CD4-positive, CD25-positive, alpha-beta regulatory T cell (primary cell): ENCODE data around the gene CATSPER3. TPM values are rescaled to one million over a fixed set of nuclear protein-coding genes. Genes with fewer than 3 reads are reported as not detected.

ENCODE experiments used
- ATAC-seq, 2 donors: fragments of 150-1000 bp; cut with Tn5 transposase; one replicate each; pipeline ENCODE4 v1.10.0; 2021; ENCODE audit warnings: low read depth in 2 of 2, moderate number of reproducible peaks in 2 of 2, moderate library complexity in 1 of 2
- DNase-seq, 3 donors: peaks; one replicate each; pipeline versions ENCODE4 v3.0.0 to v3.0.0-alpha.2; 2012 to 2022; ENCODE audit warnings: mixed read lengths in 1 of 3
- H3K27ac ChIP-seq: one replicate; pipeline ENCODE4 v1.7.0; 2013; ENCODE audit warnings: mild to moderate bottlenecking, low read length; ENCODE audit not compliant: insufficient read depth, poor library complexity, severe bottlenecking
- H3K27me3 ChIP-seq: one replicate; pipeline ENCODE4 v1.7.0; 2013; ENCODE audit warnings: low read length; ENCODE audit not compliant: control insufficient read depth, insufficient read depth
- H3K36me3 ChIP-seq: one replicate; pipeline ENCODE4 v1.7.0; 2013; ENCODE audit warnings: mild to moderate bottlenecking, low read length, moderate library complexity; ENCODE audit not compliant: control insufficient read depth, insufficient read depth
- H3K4me1 ChIP-seq: 2 replicates; pipeline ENCODE4 v1.7.0; 2013; ENCODE audit warnings: mild to moderate bottlenecking, low read length; ENCODE audit not compliant: insufficient read depth, control insufficient read depth, poor library complexity, severe bottlenecking
- H3K4me3 ChIP-seq: one replicate; pipeline ENCODE4 v1.7.0; 2013; ENCODE audit warnings: low read depth, mild to moderate bottlenecking, low read length, moderate library complexity
- H3K9me3 ChIP-seq, 2 experiments: 1 replicate in 1 of 2; 2 replicates in 1 of 2; pipeline ENCODE4 v1.7.0; 2013; ENCODE audit warnings: low read length in 2 of 2, mild to moderate bottlenecking in 1 of 2, moderate library complexity in 1 of 2; ENCODE audit not compliant: control insufficient read depth in 2 of 2
- H3K27ac Mint-ChIP-seq, 3 donors: one replicate each; pipeline ENCODE4 v1.8.0; 2020 to 2022; ENCODE audit warnings: mild to moderate bottlenecking in 3 of 3, mixed read lengths in 3 of 3, moderate library complexity in 2 of 3
- H3K27me3 Mint-ChIP-seq: one replicate; pipeline ENCODE4 v1.8.0; 2022; ENCODE audit warnings: mild to moderate bottlenecking, mixed read lengths
- H3K36me3 Mint-ChIP-seq: one replicate; pipeline ENCODE4 v1.8.0; 2020; ENCODE audit warnings: mixed read lengths
- H3K4me1 Mint-ChIP-seq, 4 donors: one replicate each; pipeline ENCODE4 v1.8.0; 2020 to 2022; ENCODE audit warnings: mixed read lengths in 4 of 4, mild to moderate bottlenecking in 1 of 4
- H3K4me3 Mint-ChIP-seq, 4 donors: one replicate each; pipeline ENCODE4 v1.8.0; 2020 to 2022; ENCODE audit warnings: mild to moderate bottlenecking in 4 of 4, mixed read lengths in 4 of 4, moderate library complexity in 3 of 4
- H3K9me3 Mint-ChIP-seq, 7 donors: one replicate each; pipeline ENCODE4 v1.8.0; 2020 to 2022; ENCODE audit warnings: mixed read lengths in 7 of 7, mild to moderate bottlenecking in 3 of 7, moderate library complexity in 2 of 7
- polyA plus RNA-seq, 4 donors: library from polyadenylated mRNA; unstranded; fragments of 300-500 nt; fragmentation: Illumina TruSeq; gene quantifications; one replicate each; pipeline ENCODE4 v1.2.3, GENCODE V29; 2021
- total RNA-seq: library from RNA; stranded (reverse); gene quantifications from one replicate; pipeline ENCODE4 v1.2.3, GENCODE V29; 2022

The CATSPER3 gene
- total and polyA plus RNA-seq, 5 donors from 2014 or later, result 0.34 to 1.3 (median 0.37) TPM

DNA sequence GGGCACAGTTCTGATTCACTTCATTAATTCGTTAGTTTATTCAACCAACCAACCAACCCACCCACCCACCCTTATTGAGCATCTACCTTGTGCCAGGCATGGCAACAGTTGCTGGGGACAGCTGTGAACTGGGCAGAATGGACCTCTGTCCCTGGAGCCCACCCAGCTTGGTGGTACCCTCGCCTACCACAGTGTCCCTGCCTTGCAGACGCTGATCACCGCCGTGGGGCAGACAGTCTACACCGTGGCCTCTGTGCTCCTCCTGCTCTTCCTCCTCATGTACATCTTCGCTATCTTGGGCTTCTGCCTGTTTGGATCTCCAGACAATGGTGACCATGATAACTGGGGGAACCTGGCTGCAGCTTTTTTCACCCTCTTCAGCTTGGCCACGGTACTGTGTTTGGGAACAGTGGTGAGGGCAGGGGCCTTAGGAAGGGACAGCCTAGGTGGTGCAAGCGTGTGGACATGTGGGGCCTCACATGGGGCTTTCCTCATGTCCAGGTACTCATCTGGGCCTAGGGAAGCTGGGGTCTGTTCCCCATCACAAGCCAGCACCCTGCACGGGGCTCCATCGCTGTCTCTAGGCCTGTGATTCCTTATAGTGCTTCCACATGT, 40.1 kb downstream of the CATSPER3 start:
- H3K9me3 ChIP-seq, result no peaks in the 10 kb centered on the region
- no peaks in the 10 kb centered on the region for H3K36me3 ChIP-seq
- Mint-ChIP-seq H3K4me3 (no peak overlapping the region), H3K27me3 (no peaks in the 10 kb centered on the region), H3K27ac (no peak overlapping the region), H3K36me3 (peaks cover 12% of the 10 kb centered on the region), H3K9me3 (no peaks in the 10 kb centered on the region), H3K4me1 (no peaks in the 10 kb centered on the region)
- no peak for DNase-seq
- no peak overlapping the region for H3K4me3 ChIP-seq
- no peak for ATAC-seq
- no peaks in the 10 kb centered on the region for H3K27me3 ChIP-seq
- H3K4me1 ChIP-seq, result no peaks in the 10 kb centered on the region
- no peak overlapping the region for H3K27ac ChIP-seq

DNA sequence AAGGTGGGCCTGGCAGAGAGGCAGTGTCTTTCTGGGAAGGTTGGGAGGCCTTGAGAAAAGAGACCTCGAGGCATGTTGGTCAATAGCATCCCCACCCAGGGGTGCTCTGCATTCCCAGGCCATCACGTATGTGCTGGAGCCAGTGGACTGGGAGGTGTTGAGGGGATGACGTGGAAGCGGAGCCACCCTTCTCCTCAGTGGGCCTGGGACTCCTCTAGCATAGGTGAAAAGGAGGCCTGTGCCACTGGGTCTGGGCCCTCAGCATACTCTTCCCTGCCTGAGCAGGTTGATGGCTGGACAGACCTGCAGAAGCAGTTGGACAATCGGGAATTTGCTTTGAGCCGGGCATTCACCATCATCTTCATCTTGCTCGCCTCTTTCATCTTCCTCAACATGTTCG, 40.8 kb downstream of the CATSPER3 start:
- Histone ChIP-seq H3K9me3 (no peaks in the 10 kb centered on the region), H3K27ac (no peak overlapping the region), H3K4me3 (no peak overlapping the region), H3K4me1 (no peaks in the 10 kb centered on the region), H3K36me3 (no peaks in the 10 kb centered on the region), H3K27me3 (no peaks in the 10 kb centered on the region)
- Mint-ChIP-seq H3K4me1 (no peaks in the 10 kb centered on the region), H3K27me3 (no peaks in the 10 kb centered on the region), H3K4me3 (no peak overlapping the region), H3K36me3 (peaks cover 12% of the 10 kb centered on the region), H3K27ac (no peak overlapping the region), H3K9me3 (peaks cover 0 to 2% (median 0%) of the 10 kb centered on the region in 7 donors)
- ATAC-seq, result no peak
- DNase-seq, result no peak

DNA sequence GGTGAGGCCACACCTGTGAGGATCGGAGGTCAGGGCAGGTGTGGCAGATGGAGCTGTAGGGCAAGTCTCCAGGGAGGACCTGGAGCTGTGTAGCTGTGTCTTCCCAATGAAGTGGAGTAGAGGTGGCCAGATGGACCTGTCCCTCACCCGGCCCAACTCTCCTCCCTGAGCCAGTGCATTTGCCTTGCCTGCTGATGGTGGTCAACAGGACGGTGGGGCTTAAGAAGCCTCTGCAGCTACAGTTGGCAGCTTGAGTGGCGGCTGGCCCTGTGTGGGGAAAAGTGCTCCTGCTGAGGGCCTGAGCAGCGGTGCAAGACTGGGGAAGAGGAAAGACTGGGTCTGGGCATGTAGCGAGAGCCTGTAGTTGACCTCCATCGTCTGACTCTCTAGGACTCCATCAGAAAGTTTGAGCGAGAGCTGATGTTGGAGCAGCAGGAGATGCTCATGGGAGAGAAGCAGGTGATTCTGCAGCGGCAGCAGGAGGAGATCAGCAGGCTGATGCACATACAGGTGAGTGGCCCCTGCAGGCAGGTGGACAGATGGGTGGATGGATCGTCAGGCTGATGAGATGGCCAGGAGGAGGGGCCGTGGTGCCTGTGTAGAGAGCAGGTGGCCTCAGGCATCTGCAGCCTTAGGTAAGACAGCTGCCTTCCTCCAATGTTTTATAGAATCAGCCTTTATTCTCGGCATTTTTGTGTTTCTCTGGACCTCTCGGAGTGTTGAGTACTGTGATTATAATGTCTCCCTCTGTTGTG, 41.5 kb downstream of the CATSPER3 start:
- no peaks in the 10 kb centered on the region for H3K4me1 ChIP-seq
- Mint-ChIP-seq H3K27ac (no peak overlapping the region), H3K36me3 (peaks cover 11% of the 10 kb centered on the region), H3K4me3 (no peak overlapping the region), H3K27me3 (no peaks in the 10 kb centered on the region), H3K9me3 (peaks cover 0 to 2% (median 0%) of the 10 kb centered on the region in 7 donors), H3K4me1 (no peaks in the 10 kb centered on the region)
- DNase-seq (no peak), ATAC-seq (no peak)
- H3K36me3 ChIP-seq, result no peaks in the 10 kb centered on the region
- H3K4me3 ChIP-seq, result no peak overlapping the region
- H3K27me3 ChIP-seq, result no peaks in the 10 kb centered on the region
- no peaks in the 10 kb centered on the region for H3K9me3 ChIP-seq
- H3K27ac ChIP-seq, result no peak overlapping the region

DNA sequence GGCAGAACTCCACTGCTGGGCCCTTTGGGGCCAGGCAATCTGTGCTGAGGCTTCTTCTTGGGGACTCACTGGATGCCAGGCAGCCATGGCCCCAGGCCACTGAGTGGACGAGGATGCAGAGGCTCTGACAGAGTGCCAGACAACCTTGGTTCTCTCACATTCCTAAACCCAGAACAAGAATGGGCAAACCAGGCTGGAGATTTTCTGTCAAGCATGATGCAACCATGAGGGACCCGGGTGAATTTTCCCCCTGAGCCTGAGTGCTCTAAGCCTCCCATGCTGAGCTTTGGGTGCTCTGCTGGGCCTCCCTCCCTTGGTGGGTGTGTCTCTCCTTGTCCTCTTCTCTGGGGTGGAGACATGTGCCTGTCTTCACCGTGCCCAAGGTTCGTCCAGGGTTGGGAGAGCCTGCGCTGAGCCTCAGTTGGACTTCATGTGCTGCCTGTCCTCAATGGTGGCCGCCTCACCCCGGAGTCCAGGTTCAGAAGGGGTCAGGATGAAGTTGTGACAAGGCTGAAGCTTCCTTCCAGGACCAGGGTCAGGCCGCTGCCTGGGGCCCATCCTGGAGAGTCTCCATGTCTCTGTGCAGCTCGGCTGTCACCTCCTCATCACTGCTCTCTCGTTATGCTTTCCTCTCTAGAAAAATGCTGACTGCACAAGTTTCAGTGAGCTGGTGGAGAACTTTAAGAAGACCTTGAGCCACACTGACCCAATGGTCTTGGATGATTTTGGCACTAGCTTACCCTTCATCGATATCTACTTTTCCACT, 42.2 kb downstream of the CATSPER3 start:
- H3K27me3 ChIP-seq, result no peaks in the 10 kb centered on the region
- no peak for DNase-seq
- no peak overlapping the region for H3K27ac ChIP-seq
- no peaks in the 10 kb centered on the region for H3K36me3 ChIP-seq
- no peak overlapping the region for H3K4me3 Mint-ChIP-seq
- H3K36me3 Mint-ChIP-seq, result peaks cover 4% of the 10 kb centered on the region
- no peaks in the 10 kb centered on the region for H3K4me1 Mint-ChIP-seq
- no peak overlapping the region for H3K27ac Mint-ChIP-seq
- H3K9me3 Mint-ChIP-seq, result peaks cover 0 to 2% (median 0%) of the 10 kb centered on the region in 7 donors
- no peak for ATAC-seq
- H3K9me3 ChIP-seq, result no peaks in the 10 kb centered on the region
- no peaks in the 10 kb centered on the region for H3K4me1 ChIP-seq
- H3K4me3 ChIP-seq, result no peak overlapping the region
- no peaks in the 10 kb centered on the region for H3K27me3 Mint-ChIP-seq

GRCh38 chr5:135010502-135011354, 43.0 kb downstream of the CATSPER3 start:
- DNase-seq, result no peak
- Histone ChIP-seq H3K4me3 (no peak overlapping the region), H3K27ac (no peak overlapping the region), H3K4me1 (no peaks in the 10 kb centered on the region), H3K9me3 (no peaks in the 10 kb centered on the region), H3K27me3 (no peaks in the 10 kb centered on the region), H3K36me3 (no peaks in the 10 kb centered on the region)
- H3K27ac Mint-ChIP-seq, result no peak overlapping the region
- peaks cover 4% of the 10 kb centered on the region for H3K36me3 Mint-ChIP-seq
- no peaks in the 10 kb centered on the region for H3K27me3 Mint-ChIP-seq
- ATAC-seq, result no peak
- H3K4me1 Mint-ChIP-seq, result no peaks in the 10 kb centered on the region
- peaks cover 0 to 2% (median 0%) of the 10 kb centered on the region in 7 donors for H3K9me3 Mint-ChIP-seq
- H3K4me3 Mint-ChIP-seq, result no peak overlapping the region

DNA sequence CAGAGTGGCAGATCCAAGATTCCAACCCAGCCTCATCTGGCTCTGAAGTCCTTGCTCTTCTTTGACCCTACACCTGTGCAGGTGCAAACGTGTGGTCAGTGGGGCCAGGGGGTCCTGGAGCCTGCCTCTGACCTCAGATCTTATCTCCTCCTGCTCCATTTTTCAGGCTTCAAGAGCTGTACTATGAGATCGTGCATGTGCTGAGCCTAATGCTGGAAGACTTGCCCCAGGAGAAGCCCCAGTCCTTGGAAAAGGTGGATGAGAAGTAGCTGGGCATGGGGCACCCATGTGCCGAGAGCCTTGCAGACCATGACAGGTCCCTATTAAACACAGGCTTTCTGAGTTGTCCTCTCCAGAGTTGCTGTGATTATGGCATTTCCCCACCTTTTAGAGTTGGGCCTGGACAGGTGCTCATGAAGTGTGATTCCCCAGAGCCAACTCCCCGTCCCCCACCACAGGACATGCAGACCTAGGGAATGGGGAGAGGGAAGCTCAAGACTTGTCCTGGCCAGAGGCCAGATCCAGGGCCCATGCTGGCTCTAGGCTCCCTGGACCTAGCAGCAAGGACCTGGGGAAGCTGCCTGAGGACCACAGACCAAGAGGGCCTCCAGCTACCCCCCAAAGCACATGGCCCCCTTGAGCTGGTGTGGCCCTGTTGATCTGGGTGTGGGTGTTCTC, 43.8 kb downstream of the CATSPER3 start:
- Histone ChIP-seq H3K4me1 (no peaks in the 10 kb centered on the region), H3K27me3 (no peaks in the 10 kb centered on the region), H3K4me3 (no peak overlapping the region), H3K27ac (no peak overlapping the region), H3K9me3 (no peaks in the 10 kb centered on the region), H3K36me3 (no peaks in the 10 kb centered on the region)
- no peak overlapping the region for H3K27ac Mint-ChIP-seq
- peaks cover 4% of the 10 kb centered on the region for H3K36me3 Mint-ChIP-seq
- DNase-seq (no peak), ATAC-seq (no peak)
- no peak overlapping the region for H3K4me3 Mint-ChIP-seq
- peaks cover 0 to 2% (median 0%) of the 10 kb centered on the region in 7 donors for H3K9me3 Mint-ChIP-seq
- no peaks in the 10 kb centered on the region for H3K27me3 Mint-ChIP-seq
- no peaks in the 10 kb centered on the region for H3K4me1 Mint-ChIP-seq

DNA sequence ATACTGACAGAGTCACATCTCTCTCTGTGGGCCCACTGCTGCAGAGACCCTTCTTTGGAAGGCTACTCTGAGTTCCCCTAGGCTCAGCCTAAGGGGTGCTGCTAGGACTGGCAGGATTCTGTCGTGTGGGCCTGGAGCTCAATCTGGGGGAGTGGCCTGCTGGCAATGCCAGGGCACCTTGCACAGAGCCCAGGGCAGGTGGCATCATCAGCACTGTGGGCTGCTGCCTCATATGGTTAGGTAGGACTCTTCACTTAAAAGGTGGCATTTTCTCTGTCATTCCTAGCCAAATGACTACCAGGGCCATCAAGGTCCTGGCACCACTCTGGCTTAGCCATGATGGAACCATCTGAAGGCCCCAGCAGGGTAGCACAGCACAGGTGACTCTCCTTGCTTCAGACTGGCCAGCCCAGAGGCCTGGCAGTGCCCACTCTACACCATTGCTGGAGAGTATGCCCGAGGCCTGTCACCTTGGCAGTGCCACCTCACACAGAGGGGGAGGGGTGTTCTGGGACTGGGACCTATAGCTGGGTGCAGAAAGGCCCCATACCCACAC, 44.4 kb downstream of the CATSPER3 start:
- H3K27ac ChIP-seq, result no peak overlapping the region
- no peaks in the 10 kb centered on the region for H3K9me3 ChIP-seq
- Mint-ChIP-seq H3K4me3 (no peak overlapping the region), H3K36me3 (peaks cover 1% of the 10 kb centered on the region), H3K27ac (no peak overlapping the region), H3K9me3 (peaks cover 0 to 2% (median 0%) of the 10 kb centered on the region in 7 donors), H3K4me1 (no peaks in the 10 kb centered on the region), H3K27me3 (no peaks in the 10 kb centered on the region)
- ATAC-seq (no peak), DNase-seq (no peak)
- no peak overlapping the region for H3K4me3 ChIP-seq
- no peaks in the 10 kb centered on the region for H3K36me3 ChIP-seq
- no peaks in the 10 kb centered on the region for H3K27me3 ChIP-seq
- no peaks in the 10 kb centered on the region for H3K4me1 ChIP-seq
